Peyer's patch (tissue), 4 donors: ENCODE data around the gene OBP2B. TPM values are rescaled to one million over a fixed set of nuclear protein-coding genes. Genes with fewer than 3 reads are reported as not detected.
"Not testable (repeated sequence)": the region's sequence is repeated elsewhere in the genome, so short reads cannot be mapped to it uniquely, and the experiment has no call there.

Experiments
- DNase-seq, 3 donors: peaks; one replicate each; pipeline ENCODE4 v3.0.0-alpha.2; 2017 to 2019
- H3K27ac ChIP-seq, 4 donors: fragments of 200-600 bp; sonication (generic); one replicate each; pipeline ENCODE4 v1.5.1; 2016 to 2019
- H3K27me3 ChIP-seq, 2 donors: fragments of 200-600 bp; sonication (generic); one replicate each; pipeline ENCODE4 v1.5.1; 2019
- H3K36me3 ChIP-seq, 3 donors: fragments of 200-600 bp; sonication (generic); one replicate each; pipeline ENCODE4 v1.5.1; 2016 to 2019
- H3K4me1 ChIP-seq, 4 donors: fragments of 200-600 bp; sonication (generic); one replicate each; pipeline ENCODE4 v1.5.1; 2016 to 2019
- H3K4me3 ChIP-seq, 4 donors: fragments of 200-600 bp; sonication (generic); 1 replicate in 3 of 4; 2 replicates in 1 of 4; pipeline ENCODE4 v1.5.1; 2016 to 2019; ENCODE audit warnings: mild to moderate bottlenecking in 1 of 4
- H3K9me3 ChIP-seq, 4 donors: fragments of 200-600 bp; sonication (generic); one replicate each; pipeline ENCODE4 v1.5.1; 2016 to 2019; ENCODE audit warnings: mild to moderate bottlenecking in 1 of 4
- CTCF ChIP-seq, 6 experiments: fragments of 450-650 bp in 4 of 6; fragments of 200-600 bp in 2 of 6; sonication (generic) in 1 of 6; IDR thresholded peaks; one replicate each; pipeline ENCODE4 v1.5.1; 2017 to 2019; ENCODE audit warnings: antibody characterized with exemption in 6 of 6, mild to moderate bottlenecking in 3 of 6, moderate library complexity in 1 of 6
- POLR2A ChIP-seq, 2 donors: fragments of 450-650 bp; IDR thresholded peaks; one replicate each; pipeline ENCODE4 v1.5.1; 2017; ENCODE audit warnings: antibody characterized with exemption in 2 of 2, mild to moderate bottlenecking in 2 of 2, moderate library complexity in 2 of 2
- total RNA-seq, 4 donors: library from RNA; depleted of rRNA; stranded (reverse); fragments of >200 nt; gene quantifications; one replicate each; pipeline ENCODE4 v1.1.0, GENCODE V29; 2016

OBP2B gene
- total RNA-seq, 4 donors from 2014 or later = not detected

- H3K4me3 ChIP-seq = no peak overlapping the region
- TF ChIP-seq CTCF (IDR thresholded peaks at IDR 0.05) (no peak), POLR2A (IDR thresholded peaks at IDR 0.05) (no peak)
- DNase-seq = no peak
- no peaks in the 10 kb centered on the region for H3K9me3 ChIP-seq
- H3K27me3 ChIP-seq = no peaks in the 10 kb centered on the region
- H3K27ac ChIP-seq = peak overlapping the region in 1 of 4 donors; percentile 37
- peaks cover 0 to 8% (median 0%) of the 10 kb centered on the region in 3 donors for H3K36me3 ChIP-seq
- peaks cover 0 to 24% (median 3%) of the 10 kb centered on the region in 4 donors for H3K4me1 ChIP-seq
Observed at GRCh38 chr9:133255371-133256135, 46.5 kb upstream of the OBP2B start.

GRCh38 chr9:133254471-133254870 is 45.4 kb upstream of the OBP2B start:
- Histone ChIP-seq H3K27me3 (no peaks in the 10 kb centered on the region), H3K4me1 (peaks cover 0 to 28% (median 4%) of the 10 kb centered on the region in 4 donors), H3K4me3 (no peak overlapping the region), H3K36me3 (no peaks in the 10 kb centered on the region), H3K9me3 (no peaks in the 10 kb centered on the region), H3K27ac (peak overlapping the region in 1 of 4 donors; percentile 37)
- DNase-seq = no peak
- TF ChIP-seq POLR2A (IDR thresholded peaks at IDR 0.05) (no peak), CTCF (IDR thresholded peaks at IDR 0.05) (no peak)

- no peak for DNase-seq
- Histone ChIP-seq H3K27ac (peak overlapping the region in 3 of 4 donors; percentile 54 to 96 (median 82)), H3K36me3 (no peaks in the 10 kb centered on the region), H3K27me3 (no peaks in the 10 kb centered on the region), H3K9me3 (no peaks in the 10 kb centered on the region), H3K4me1 (peaks cover 0 to 28% (median 4%) of the 10 kb centered on the region in 4 donors), H3K4me3 (no peak overlapping the region)
- no peak for TF ChIP-seq CTCF (IDR thresholded peaks at IDR 0.05)
- TF ChIP-seq POLR2A (IDR thresholded peaks at IDR 0.05) = no peak
Observed at GRCh38 chr9:133253268-133253667, 44.2 kb upstream of the OBP2B start.

GRCh38 chr9:133252301-133253020 is 43.4 kb upstream of the OBP2B start:
- Histone ChIP-seq H3K27ac (peak overlapping the region; percentile 5 to 96 (median 68)), H3K9me3 (no peaks in the 10 kb centered on the region), H3K36me3 (no peaks in the 10 kb centered on the region), H3K4me1 (peaks cover 0 to 28% (median 4%) of the 10 kb centered on the region in 4 donors), H3K4me3 (peak overlapping the region in 2 of 4 donors; percentile 1 to 39), H3K27me3 (no peaks in the 10 kb centered on the region)
- peak; percentile 16 to 69 for TF ChIP-seq POLR2A (IDR thresholded peaks at IDR 0.05)
- peak in 3 of 6 experiments; percentile 28 to 32 (median 32) for TF ChIP-seq CTCF (IDR thresholded peaks at IDR 0.05)
- DNase-seq = peak in 2 of 3 donors; percentile 89 to 90

- Histone ChIP-seq H3K36me3 (no peaks in the 10 kb centered on the region), H3K9me3 (no peaks in the 10 kb centered on the region), H3K4me1 (peaks cover 0 to 28% (median 4%) of the 10 kb centered on the region in 4 donors), H3K27me3 (no peaks in the 10 kb centered on the region), H3K27ac (peak overlapping the region in 3 of 4 donors; percentile 54 to 96 (median 82)), H3K4me3 (peak overlapping the region in 2 of 4 donors; percentile 1 to 39)
- no peak for TF ChIP-seq CTCF (IDR thresholded peaks at IDR 0.05)
- no peak for DNase-seq
Observed at GRCh38 chr9:133251773-133252172, 42.7 kb upstream of the OBP2B start.

GRCh38 chr9:133251221-133251620 is 42.2 kb upstream of the OBP2B start:
- Histone ChIP-seq H3K27ac (peak overlapping the region in 3 of 4 donors; percentile 54 to 96 (median 82)), H3K4me1 (peaks cover 0 to 28% (median 4%) of the 10 kb centered on the region in 4 donors)
- DNase-seq, H3K36me3 ChIP-seq, H3K9me3 ChIP-seq, H3K4me3 ChIP-seq, H3K27me3 ChIP-seq: not testable (repeated sequence)
